ENCODE results near the gene CRELD1.

DNA sequence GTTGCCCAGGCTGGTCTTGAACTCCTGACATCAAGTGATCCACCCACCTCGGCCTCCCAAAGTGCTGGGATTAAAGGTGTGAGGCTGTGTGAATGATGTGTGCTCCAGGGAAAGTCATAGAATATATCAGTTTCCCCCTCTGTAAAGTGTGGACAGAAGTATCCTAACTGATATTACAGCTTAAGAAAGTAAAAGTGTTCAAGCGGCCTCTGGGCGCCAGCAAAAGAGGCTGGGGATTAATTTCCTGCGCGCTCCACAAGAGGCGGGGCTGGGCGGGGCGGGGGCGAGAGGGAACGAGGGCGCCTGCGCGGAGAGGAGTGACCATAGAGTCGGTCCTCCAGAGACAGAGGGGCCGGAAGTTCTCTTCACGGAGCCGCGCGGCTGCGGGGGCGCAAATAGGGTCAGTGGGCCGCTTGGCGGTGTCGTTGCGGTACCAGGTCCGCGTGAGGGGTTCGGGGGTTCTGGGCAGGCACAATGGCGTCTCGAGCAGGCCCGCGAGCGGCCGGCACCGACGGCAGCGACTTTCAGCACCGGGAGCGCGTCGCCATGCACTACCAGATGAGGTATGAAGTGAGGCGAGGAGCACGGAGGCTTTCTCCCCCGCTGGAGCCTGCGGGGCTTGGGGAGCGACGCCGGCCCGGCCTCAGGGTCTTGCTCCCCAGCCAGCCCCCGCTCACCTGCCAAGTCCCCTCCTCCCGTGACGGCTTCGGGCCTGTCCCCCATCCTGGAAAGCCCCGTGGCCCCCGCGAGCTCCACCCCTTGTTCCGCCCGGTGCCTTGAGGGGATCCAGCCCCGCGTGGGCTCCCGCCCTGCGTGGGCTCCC lies 43.2 kb upstream of the CRELD1 start, which contains the start of gene JAGN1:
- peak in 2 of 7 experiments; percentile 6 to 13 for TF ChIP-seq CTCF (IDR thresholded peaks at IDR 0.05)
- peak; percentile 70 to 93 (median 89) for TF ChIP-seq POLR2A (IDR thresholded peaks at IDR 0.05)

Data from body of pancreas (tissue), 4 donors.